ENCODE data around the gene UCN. TPM values are rescaled to one million over a fixed set of nuclear protein-coding genes. Genes with fewer than 3 reads are reported as not detected.
"Not testable (repeated sequence)": the region's sequence is repeated elsewhere in the genome, so short reads cannot be mapped to it uniquely, and the experiment has no call there.

The UCN gene, protein sequence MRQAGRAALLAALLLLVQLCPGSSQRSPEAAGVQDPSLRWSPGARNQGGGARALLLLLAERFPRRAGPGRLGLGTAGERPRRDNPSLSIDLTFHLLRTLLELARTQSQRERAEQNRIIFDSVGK
- total RNA-seq = 1 to 10 TPM; 2.2 to 2.6 TPM

DNA sequence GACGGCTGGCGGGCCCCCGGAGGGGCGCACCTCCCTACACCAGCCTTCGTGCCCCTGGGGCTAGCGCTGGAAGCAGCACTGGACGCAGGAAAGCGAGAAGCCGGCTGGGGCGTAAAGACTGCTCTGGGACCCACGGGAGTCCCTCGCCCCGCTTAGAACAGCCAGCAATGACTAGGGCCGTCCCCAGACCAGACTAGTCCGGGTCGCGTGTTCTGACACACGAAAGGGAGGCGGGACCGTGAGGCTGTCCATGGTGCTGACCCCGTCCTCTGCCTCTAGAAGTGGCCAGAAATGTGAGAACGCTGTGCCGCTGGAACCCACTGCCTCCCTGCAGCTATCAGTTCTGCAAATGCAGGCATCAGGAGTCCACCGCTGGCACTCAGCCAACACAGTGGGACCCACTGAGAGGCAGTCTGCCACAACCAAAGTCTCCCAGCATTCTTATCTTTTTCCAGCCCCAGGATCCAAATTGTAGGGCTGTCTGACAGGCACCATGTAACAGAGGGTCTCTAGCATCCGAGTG is at the start of gene UCN:
Gene UCN, minus strand, starts transcription at position 87 of the 523 bp plus-strand sequence. CDS start 550 bp downstream, outside the sequence.
- ATAC-seq (no peak), DNase-seq (no peak)
- H3K9me3 Mint-ChIP-seq (ENCODE audit: insufficient read depth) = no peaks in the 10 kb centered on the region
- ChIA-PET POLR2A (no interaction called here), CTCF (no interaction called here)
- H3K4me1 Mint-ChIP-seq (ENCODE audit: low read depth) = peaks cover 8% of the 10 kb centered on the region
- H3K27ac Mint-ChIP-seq = no peak within 1 kb of the TSS
- H3K27me3 Mint-ChIP-seq (ENCODE audit: low read depth) = peaks cover 4% of the 10 kb centered on the region
- peaks cover 9% of the 10 kb centered on the region for H3K36me3 Mint-ChIP-seq (ENCODE audit: low read depth)
- no peak within 1 kb of the TSS for H3K4me3 Mint-ChIP-seq

DNA sequence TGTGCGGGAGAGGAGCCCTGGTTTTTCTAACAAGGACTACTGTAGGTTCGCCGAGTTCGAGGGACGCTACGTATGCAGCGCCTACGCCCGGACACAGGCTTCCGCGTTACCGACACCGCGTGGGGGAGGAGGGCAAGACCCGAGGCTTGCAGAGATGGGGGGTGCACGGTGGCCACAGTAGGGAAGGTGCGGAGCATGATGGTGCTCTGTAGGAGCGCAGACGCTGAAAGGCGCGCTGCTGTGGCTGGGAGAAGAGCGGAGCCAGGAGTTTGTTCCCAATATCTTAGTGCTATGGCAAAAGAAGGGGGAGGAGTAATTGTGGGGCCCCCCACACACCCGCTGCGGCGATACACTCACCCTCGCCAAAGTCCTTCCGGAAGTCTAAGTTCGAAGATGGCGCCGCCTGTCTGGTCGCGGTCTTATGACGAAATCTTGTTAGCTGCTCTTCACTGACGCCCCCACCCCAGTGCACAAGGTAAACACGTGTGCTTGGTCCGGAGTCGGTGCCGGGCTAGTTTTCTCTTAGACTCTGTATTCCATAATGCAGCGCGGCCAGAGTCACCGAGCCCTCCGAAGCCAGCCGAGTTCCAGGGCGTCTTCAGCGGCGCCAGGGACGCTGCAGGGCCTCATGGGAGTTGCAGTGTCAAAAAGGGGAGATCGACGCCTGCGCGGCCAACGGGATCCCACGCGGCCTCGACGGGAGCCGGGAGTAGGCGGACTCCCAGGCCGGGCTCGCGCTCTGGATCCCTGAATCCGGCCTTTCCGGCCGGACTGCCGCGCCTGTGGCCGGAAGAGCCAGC is 48.3 kb upstream of the UCN start, which contains the start of gene GTF3C2:
Gene GTF3C2, minus strand, starts transcription at position 383 of the 800 bp plus-strand sequence. CDS start 13,210 bp downstream, outside the sequence.
- peaks cover 13% of the 10 kb centered on the region for H3K36me3 Mint-ChIP-seq (ENCODE audit: low read depth)
- H3K4me1 Mint-ChIP-seq (ENCODE audit: low read depth) = peaks cover 47% of the 10 kb centered on the region
- peak within 1 kb of the TSS; percentile 99 for H3K4me3 Mint-ChIP-seq
- no peaks in the 10 kb centered on the region for H3K27me3 Mint-ChIP-seq (ENCODE audit: low read depth)
- ChIA-PET POLR2A (interaction anchor here (0.6 to 2.9 kb wide), 7 partner anchors 9 to 588 kb away, joined by 3 to 38 read pairs (median 3); partner anchors contain the start of genes EIF2B4, MPV17 and SNX17), CTCF (interaction anchor here (0.6 to 2.9 kb wide), 3 partner anchors 13 to 327 kb away, joined by 3 to 12 read pairs (median 3); partner anchors contain the start of genes EIF2B4 and SNX17)
- peak; percentile 96 for DNase-seq
- peak; percentile 84 for ATAC-seq
- no peaks in the 10 kb centered on the region for H3K9me3 Mint-ChIP-seq (ENCODE audit: insufficient read depth)
- peak within 1 kb of the TSS; percentile 97 for H3K27ac Mint-ChIP-seq

DNA sequence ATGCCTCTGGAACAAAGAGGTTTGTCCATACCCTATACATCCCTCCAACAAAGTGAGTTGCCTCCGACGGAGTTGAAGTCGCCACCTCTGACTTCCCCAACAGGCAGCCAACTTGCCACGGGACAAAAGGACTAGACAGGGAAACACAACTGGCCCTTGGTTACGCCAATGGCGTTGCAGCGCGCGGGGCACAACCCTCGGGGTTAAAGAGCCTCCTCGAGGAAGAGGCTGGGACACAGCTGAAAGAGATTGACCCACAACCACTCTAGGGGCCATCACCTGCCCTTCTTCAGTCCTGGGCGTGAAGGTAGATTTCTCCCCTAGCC is 47.8 kb upstream of the UCN start:
- Mint-ChIP-seq H3K27me3 (ENCODE audit: low read depth) (no peaks in the 10 kb centered on the region), H3K9me3 (ENCODE audit: insufficient read depth) (no peaks in the 10 kb centered on the region), H3K27ac (peak overlapping the region; percentile 97), H3K36me3 (ENCODE audit: low read depth) (peaks cover 11% of the 10 kb centered on the region), H3K4me3 (peak overlapping the region; percentile 99), H3K4me1 (ENCODE audit: low read depth) (peaks cover 50% of the 10 kb centered on the region)
- ChIA-PET POLR2A (interaction anchor here (1.2 to 2.9 kb wide), 3 partner anchors 11 to 33 kb away, joined by 3 to 38 read pairs (median 15); partner anchors contain the start of genes EIF2B4, MPV17 and SNX17), CTCF (interaction anchor here (0.6 to 2.9 kb wide), 4 partner anchors 14 to 319 kb away, joined by 3 to 12 read pairs (median 3); partner anchors contain the start of genes EIF2B4 and SNX17)
- DNase-seq = no peak
- ATAC-seq = peak; percentile 54

DNA sequence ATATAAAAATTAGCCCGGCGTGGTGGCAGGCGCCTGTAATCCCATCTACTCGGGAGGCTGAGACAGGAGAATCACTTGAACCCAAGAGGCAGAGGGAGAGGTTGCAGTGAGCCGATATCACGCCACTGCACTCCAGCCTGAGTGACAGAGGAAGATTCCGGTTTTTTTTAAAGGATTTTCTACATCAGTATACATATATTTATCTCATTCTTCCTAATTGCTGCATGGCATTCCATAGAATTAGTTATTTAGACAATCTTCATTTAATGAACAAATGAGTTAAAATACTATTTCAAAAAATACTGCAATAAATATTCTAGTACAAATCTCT is 46.3 kb upstream of the UCN start:
- ChIA-PET CTCF (interaction anchor here (0.6 to 3.7 kb wide), 2 partner anchors 12 to 14 kb away, joined by 5 to 15 read pairs; no protein-coding TSS in a partner anchor), POLR2A (interaction anchor here (1.2 kb wide), 1 partner anchor 25 kb away, joined by 3 read pairs; no protein-coding TSS in a partner anchor)
- no peak for ATAC-seq
- no peak for DNase-seq
- no peaks in the 10 kb centered on the region for H3K27me3 Mint-ChIP-seq (ENCODE audit: low read depth)
- peaks cover 16% of the 10 kb centered on the region for H3K36me3 Mint-ChIP-seq (ENCODE audit: low read depth)
- no peaks in the 10 kb centered on the region for H3K9me3 Mint-ChIP-seq (ENCODE audit: insufficient read depth)
- no peak overlapping the region for H3K27ac Mint-ChIP-seq
- no peak overlapping the region for H3K4me3 Mint-ChIP-seq
- peaks cover 53% of the 10 kb centered on the region for H3K4me1 Mint-ChIP-seq (ENCODE audit: low read depth)

DNA sequence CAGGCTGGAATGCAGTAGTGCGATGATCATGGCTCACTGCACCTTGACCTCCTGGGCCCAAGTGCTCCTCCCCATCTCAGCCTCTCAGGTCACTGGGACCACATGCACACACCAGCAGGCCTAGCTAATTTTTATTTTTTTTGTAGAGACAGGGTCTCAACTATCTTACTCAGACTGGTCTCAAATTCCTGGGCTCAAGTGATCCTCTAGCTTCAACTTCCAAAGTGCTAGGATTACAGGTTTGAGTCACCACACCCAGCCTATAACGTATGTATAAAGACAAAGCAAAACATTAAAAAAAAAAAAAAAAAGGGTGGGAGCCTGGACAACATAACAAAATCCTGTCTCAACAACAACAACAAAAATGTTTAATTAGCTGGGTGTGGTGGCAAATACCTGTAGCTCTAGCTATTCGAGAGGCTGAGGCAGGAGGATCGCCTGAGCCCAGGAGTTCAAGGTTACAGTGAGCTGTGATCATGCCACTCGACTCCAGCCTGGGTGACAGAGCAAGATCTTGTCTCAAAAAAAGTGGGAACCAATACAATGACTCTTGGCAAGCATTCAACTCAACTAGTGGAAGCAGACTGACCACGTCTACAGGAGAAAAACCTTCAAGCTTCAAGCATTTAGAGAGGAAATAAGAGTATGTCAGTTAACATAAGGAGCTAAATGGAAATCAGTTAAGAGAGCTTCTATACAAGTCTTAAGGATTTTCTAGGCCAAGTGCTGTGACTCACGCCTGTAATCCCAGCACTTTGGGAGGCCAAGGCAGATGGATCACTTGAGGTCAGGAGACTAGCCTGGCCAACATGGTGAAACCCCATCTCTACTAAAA is 45.7 kb upstream of the UCN start:
- H3K27ac Mint-ChIP-seq = no peak overlapping the region
- CTCF ChIA-PET = interaction anchor here (0.6 to 3.7 kb wide), 2 partner anchors 11 to 15 kb away, joined by 5 to 15 read pairs; no protein-coding TSS in a partner anchor
- H3K27me3 Mint-ChIP-seq (ENCODE audit: low read depth) = no peaks in the 10 kb centered on the region
- no peak overlapping the region for H3K4me3 Mint-ChIP-seq
- peaks cover 18% of the 10 kb centered on the region for H3K36me3 Mint-ChIP-seq (ENCODE audit: low read depth)
- no peaks in the 10 kb centered on the region for H3K9me3 Mint-ChIP-seq (ENCODE audit: insufficient read depth)
- DNase-seq (no peak), ATAC-seq (no peak)
- POLR2A ChIA-PET = interaction anchor here (1.2 kb wide), 1 partner anchor 25 kb away, joined by 3 read pairs; no protein-coding TSS in a partner anchor
- peaks cover 53% of the 10 kb centered on the region for H3K4me1 Mint-ChIP-seq (ENCODE audit: low read depth)

DNA sequence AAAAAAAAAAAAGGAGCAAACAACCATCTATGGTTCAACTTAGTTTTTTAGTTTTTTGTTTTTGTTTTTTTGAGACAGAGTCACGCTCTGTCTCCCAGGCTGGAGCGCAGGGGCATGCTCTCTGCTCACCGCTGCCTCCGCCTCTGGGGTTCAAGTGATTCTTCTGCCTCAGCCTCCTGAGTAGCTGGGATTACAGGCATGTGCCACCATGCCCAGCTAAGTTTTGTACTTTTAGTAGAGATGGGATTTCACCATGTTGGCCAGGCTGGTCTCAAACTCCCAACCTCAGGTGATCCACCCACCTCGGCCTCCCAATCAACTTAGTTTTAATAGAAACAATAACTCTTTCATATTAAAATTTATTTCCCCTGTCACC is 45.1 kb upstream of the UCN start:
- H3K27me3 Mint-ChIP-seq (ENCODE audit: low read depth); H3K4me3 Mint-ChIP-seq; H3K9me3 Mint-ChIP-seq (ENCODE audit: insufficient read depth); H3K27ac Mint-ChIP-seq; ATAC-seq; DNase-seq: not testable (repeated sequence)
- CTCF ChIA-PET = interaction anchor here (2.1 to 3.7 kb wide), 2 partner anchors 16 to 18 kb away, joined by 7 to 15 read pairs; no protein-coding TSS in a partner anchor
- H3K36me3 Mint-ChIP-seq (ENCODE audit: low read depth) = peaks cover 15% of the 10 kb centered on the region
- peaks cover 49% of the 10 kb centered on the region for H3K4me1 Mint-ChIP-seq (ENCODE audit: low read depth)
- POLR2A ChIA-PET = interaction anchor here (1.2 kb wide), 1 partner anchor 26 kb away, joined by 3 read pairs; no protein-coding TSS in a partner anchor

DNA sequence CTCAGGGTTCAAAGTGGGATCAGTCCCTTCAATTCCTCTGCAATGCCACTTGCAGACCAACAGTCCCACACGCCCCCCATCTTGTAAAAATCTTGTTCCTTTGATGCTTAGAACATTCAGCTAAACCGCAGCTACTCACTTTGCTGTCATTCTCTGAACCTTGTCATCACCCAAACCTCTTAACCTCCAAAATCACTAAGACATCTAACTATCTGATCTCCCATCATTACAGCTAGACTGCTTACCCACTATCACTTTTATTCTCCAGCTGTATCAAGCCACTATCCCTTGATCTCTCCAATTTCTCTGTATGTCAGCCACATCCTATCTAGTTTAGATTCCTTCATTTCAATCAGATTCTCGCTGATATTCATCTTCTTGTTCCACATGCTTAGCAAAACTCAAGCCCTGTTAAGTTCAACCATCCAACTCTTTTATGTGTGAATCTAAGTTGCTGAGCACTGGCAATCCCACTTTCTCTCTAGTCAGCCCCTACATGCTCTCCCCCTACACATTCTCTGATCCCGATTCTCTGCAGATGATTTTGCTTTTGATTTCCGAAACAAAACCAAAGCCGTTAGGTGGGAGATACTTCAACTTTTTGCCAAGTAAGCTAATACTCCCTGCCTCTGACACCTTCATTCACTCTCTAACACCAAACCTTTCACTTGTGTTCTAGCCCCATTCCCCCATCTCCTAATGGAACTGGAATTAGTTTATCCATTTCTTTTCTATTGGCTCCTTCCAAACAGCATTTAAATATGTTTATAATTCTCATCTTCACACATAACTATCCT is 43.8 kb upstream of the UCN start:
- Mint-ChIP-seq H3K36me3 (ENCODE audit: low read depth) (peaks cover 17% of the 10 kb centered on the region), H3K27me3 (ENCODE audit: low read depth) (no peaks in the 10 kb centered on the region), H3K4me1 (ENCODE audit: low read depth) (peaks cover 41% of the 10 kb centered on the region), H3K4me3 (no peak overlapping the region), H3K9me3 (ENCODE audit: insufficient read depth) (no peaks in the 10 kb centered on the region), H3K27ac (peak overlapping the region; percentile 70)
- ATAC-seq (no peak), DNase-seq (peak; percentile 38)
- ChIA-PET POLR2A (interaction anchor here (1.0 kb wide), 3 partner anchors 29 to 30 kb away, joined by 3 to 5 read pairs (median 3); partner anchors contain the start of genes MPV17 and ZNF513), CTCF (interaction anchor here (1.0 to 3.7 kb wide), 10 partner anchors 10 to 331 kb away, joined by 3 to 15 read pairs (median 4); partner anchors contain the start of gene MPV17)

DNA sequence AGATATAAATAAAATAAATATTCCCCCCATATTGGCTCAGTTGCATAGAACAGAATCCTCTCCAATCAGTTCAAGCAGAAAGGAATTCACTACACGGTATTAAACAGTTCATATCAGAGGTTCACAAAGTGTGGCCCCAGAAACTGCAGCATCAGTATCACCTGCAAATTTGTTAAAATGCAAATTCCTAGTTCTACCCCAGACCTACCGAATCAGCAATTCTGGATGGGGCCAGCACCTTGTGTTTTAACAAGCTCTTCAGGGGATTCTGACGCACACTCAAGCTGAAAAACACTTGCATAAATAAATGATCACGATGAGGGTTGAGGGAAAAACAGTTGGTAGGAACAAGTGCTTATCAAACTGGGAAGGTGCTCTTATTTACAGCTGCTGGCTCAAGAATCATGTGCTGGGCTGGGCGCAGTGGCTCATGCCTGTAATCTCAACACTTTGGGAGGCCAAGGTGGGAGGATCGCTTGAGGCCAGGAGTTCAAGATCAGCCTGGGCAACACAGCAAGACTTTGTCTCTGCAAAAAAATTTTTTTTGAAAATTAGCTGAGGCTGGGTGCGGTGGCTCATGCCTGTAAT is 42.0 kb upstream of the UCN start:
- H3K4me1 Mint-ChIP-seq (ENCODE audit: low read depth) = peaks cover 30% of the 10 kb centered on the region
- DNase-seq (no peak), ATAC-seq (no peak)
- H3K27ac Mint-ChIP-seq = no peak overlapping the region
- no peaks in the 10 kb centered on the region for H3K9me3 Mint-ChIP-seq (ENCODE audit: insufficient read depth)
- H3K4me3 Mint-ChIP-seq = no peak overlapping the region
- POLR2A ChIA-PET = no interaction called here
- H3K27me3 Mint-ChIP-seq (ENCODE audit: low read depth) = no peaks in the 10 kb centered on the region
- H3K36me3 Mint-ChIP-seq (ENCODE audit: low read depth) = peaks cover 18% of the 10 kb centered on the region
- CTCF ChIA-PET = interaction anchor here (1.3 to 2.3 kb wide), 2 partner anchors 8 to 19 kb away, joined by 4 to 7 read pairs; no protein-coding TSS in a partner anchor

DNA sequence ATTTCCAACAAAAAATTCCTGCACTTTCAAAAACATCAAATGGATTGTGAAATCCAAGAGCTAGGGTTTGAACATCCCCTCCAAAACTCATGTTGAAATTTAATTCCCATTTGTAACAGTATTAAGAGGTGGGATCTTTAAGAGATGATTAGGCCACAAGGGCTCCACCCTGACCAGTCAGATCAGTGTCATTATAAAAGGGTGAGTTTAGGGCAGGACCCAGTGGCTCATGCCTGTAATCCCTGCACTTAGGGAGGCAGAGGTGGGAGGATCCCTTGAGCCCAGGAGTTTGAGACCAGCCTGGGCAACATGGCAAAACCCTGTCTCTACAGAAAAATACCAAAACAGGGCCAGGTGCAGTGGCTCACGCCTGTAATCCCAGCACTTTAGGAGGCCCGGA is 39.4 kb upstream of the UCN start:
- Mint-ChIP-seq H3K4me3 (no peak overlapping the region), H3K27me3 (ENCODE audit: low read depth) (no peaks in the 10 kb centered on the region), H3K4me1 (ENCODE audit: low read depth) (peaks cover 16% of the 10 kb centered on the region), H3K27ac (no peak overlapping the region), H3K9me3 (ENCODE audit: insufficient read depth) (no peaks in the 10 kb centered on the region), H3K36me3 (ENCODE audit: low read depth) (peaks cover 30% of the 10 kb centered on the region)
- no peak for ATAC-seq
- ChIA-PET POLR2A (no interaction called here), CTCF (no interaction called here)
- no peak for DNase-seq

DNA sequence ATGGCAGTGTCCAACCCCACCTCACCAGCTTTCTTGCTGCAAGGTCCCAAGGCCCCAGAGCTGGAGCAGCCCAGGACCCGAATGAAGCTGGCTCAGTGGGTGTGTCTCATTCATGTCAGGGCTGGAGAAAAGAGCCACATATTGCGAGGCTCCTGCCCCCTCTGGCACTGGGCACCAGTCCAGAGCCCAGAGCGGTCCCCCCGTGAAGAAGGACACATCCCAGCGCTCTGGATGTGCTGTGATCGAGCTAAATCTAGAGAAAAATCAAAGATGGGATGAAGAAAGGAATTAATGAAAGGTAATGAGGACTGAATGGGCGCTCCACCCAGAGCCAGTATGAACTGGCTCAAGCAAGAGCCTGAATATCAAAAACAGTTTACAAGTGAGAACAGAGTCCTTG is 27.9 kb upstream of the UCN start:
- ChIA-PET CTCF (interaction anchor here (1.0 to 1.4 kb wide), 2 partner anchors 43 to 56 kb away, joined by 3 to 5 read pairs; no protein-coding TSS in a partner anchor), POLR2A (interaction anchor here (0.9 to 1.4 kb wide), 2 partner anchors 9 to 14 kb away, joined by 3 to 4 read pairs; partner anchors contain the start of gene MPV17)
- DNase-seq (no peak), ATAC-seq (no peak)
- Mint-ChIP-seq H3K27ac (no peak overlapping the region), H3K36me3 (ENCODE audit: low read depth) (peaks cover 38% of the 10 kb centered on the region), H3K4me3 (no peak overlapping the region), H3K4me1 (ENCODE audit: low read depth) (no peaks in the 10 kb centered on the region), H3K27me3 (ENCODE audit: low read depth) (no peaks in the 10 kb centered on the region), H3K9me3 (ENCODE audit: insufficient read depth) (no peaks in the 10 kb centered on the region)

Data from activated CD8-positive, alpha-beta T cell treated with anti-CD3 and anti-CD28 coated beads, Interleukin-2, amount 10 ng/mL, durations not matched to agents 7 days and 5 days (primary cell).